Right ventricle myocardium superior (tissue), 1 donor: ENCODE data around the gene RDM1. TPM values are rescaled to one million over a fixed set of nuclear protein-coding genes. Genes with fewer than 3 reads are reported as not detected.
"Not testable (repeated sequence)": the region's sequence is repeated elsewhere in the genome, so short reads cannot be mapped to it uniquely, and the experiment has no call there.

Source experiments
- ATAC-seq: fragments of 200-7000 bp; cut with Tn5 transposase; one replicate; pipeline ENCODE4 v1.9.1; 2020; ENCODE audit warnings: mild to moderate bottlenecking; ENCODE audit not compliant: poor library complexity
- DNase-seq: peaks from one replicate; pipeline ENCODE4 v3.0.0-alpha.2; 2020
- intact Hi-C: fragments of 100-400 bp; cut with DNase I; formaldehyde crosslinking; loops from one replicate; pipeline ENCODE4 v1.11.2; 2022
- total RNA-seq: library from RNA; stranded (reverse); fragmentation: NEBNext Ultra II Directional; extraction: Animal tissue kit (Norgen Biotek cat#: 25700); gene quantifications from one replicate; pipeline ENCODE4 v1.2.1, GENCODE V29; 2021
- donor health status: DM: no; HTN: yes; CAD: no; lungs with severe emphysema.

RDM1 gene
- total RNA-seq, 1 donor from 2014 or later: not detected

DNA sequence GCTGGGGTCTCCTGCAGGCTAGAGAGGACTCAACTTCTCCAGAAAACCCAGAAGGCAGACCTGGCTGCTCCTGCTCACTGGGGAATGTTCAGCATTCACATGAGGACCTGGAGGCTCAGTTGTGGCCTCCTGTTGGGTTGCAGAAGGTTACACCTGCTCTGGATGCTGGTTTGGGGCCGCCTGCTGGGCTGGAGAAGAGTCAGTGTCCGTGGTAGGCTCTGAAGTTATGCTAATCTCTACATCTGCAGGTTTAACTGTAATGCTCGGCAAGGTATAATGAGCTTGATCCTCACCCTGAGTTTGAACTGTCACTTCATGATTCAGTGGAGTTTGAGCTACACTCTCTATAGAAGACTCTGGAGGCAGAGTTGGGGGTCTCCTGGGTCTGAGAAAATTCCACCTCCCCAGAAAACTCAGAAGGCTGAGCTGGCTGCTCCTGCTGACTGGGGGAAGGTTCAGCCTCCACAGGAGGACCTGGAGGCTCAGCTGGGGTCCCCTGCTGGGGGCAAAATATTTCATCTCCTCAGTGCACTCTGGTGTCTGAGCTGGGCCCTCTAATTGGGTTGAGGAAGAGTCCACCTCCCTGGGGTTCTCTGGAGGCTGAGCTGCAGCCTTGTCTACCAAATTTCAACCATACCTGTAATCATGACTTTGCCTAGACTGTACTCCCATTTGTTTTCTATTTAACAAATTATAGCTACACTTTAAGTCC lies 23.5 kb downstream of the RDM1 start:
- intact Hi-C loops: no loop called here
- ATAC-seq (no peak), DNase-seq (no peak)

DNA sequence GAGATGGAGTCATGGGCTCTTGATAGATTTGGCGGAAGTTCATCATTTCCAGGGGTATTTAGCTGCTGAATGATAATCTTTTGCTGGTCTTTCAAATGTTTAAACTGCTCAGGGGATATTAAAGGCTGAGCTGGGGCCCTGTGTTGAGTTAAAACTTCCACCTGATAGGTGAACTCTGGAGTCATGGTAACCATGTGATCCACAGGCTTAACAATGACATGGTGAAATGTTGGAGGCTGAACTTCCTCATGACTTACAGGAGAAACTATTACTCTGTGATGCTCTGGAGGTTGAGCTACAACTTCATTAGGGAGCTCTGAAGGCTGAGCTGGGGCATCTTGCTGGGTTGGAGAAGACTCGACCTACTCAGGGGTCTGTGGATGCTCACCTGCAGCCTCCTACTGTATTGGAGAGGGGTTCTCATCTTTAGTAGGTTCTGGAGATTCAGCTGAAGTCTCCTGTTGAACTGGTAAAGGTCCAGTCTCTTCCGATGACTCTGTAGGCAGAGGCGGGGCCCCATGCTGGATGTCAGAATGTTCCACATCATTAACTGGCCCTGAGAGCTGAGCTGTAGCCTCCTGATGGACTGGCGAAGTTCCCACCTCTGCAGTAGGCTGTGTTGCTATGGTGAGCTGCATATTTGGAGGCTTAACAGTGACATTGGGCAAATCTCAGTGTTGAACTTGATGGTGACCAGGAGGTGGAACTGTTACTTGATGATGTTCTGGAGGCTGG lies 24.2 kb downstream of the RDM1 start:
- no peak for DNase-seq
- no peak for ATAC-seq

GRCh38 chr17:35903451-35903850 lies 27.1 kb downstream of the RDM1 start:
- ATAC-seq: no peak
- DNase-seq: no peak
- intact Hi-C loops: no loop called here

More for the DNA sequence above, 24.2 kb downstream of the RDM1 start:
- intact Hi-C loops: no loop called here

DNA sequence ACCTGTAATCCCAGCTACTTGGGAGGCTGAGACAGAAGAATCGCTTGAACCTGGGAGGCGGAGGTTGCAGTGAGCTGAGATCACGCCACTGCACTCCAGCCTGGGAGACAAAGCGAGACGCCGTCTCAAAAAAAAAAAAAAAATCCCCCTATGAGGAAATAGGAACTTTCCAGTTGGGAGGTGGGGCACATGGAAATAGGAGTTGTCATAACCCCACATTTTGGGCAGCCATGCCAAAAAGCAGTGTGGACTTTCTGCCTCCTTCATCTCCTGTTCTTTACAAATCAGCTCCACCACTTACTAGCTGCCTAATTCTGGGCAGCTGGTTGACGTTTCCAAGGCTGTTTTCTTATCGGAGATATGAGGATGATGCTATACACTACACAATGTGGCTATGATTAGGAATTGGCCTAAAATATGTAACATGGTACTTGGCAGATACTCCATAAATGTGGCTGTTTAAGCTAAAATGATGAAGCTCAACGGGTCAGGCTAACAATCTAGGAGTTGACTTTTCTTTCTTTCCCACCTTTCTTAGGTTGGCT lies 28.9 kb downstream of the RDM1 start:
- intact Hi-C loops: no loop called here
- DNase-seq (no peak), ATAC-seq (no peak)

GRCh38 chr17:35900708-35901480 lies 29.7 kb downstream of the RDM1 start:
- intact Hi-C loops: no loop called here
- no peak for DNase-seq
- ATAC-seq: no peak

GRCh38 chr17:35900280-35900679 lies 30.3 kb downstream of the RDM1 start:
- no peak for ATAC-seq
- intact Hi-C loops: no loop called here
- DNase-seq: no peak

DNA sequence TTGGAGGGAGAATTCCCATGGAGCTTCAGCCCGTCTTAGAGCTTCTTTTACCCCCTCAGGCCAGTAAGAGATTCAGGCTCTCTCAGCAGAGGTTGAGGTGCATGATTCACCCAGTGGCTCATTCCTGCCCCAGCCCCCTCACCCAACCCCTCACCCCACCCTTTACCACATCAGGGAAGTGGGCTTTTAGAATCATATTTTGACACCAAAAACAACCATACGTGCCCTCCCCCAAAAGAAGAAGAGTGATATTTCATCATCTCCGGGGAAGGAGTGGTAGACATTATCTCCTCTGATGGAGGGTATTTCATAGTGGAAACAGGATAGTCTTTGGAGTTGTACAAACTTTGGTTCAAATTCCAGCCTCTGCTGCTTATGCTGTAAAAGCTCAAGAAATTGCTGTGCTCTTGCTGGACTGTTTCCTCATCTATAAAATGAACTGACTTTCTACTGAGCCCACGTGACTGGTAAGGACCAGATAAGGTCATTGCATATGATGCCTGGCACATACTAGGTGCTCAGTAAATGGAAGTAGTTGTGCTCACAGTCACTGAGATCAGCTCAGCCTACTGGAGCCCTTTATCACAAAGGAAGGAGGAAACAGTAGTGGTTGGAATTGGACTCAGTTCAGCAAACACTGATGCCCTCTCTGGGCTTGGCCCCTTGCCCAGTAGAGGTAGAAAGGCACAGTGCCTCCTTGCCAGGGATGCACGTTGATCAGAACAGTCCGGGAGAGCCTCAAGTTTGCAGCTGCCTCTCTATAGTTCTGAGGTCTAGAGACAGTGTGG lies 32.1 kb downstream of the RDM1 start:
- intact Hi-C loops: no loop called here
- peak; percentile 51 for ATAC-seq
- DNase-seq: no peak

DNA sequence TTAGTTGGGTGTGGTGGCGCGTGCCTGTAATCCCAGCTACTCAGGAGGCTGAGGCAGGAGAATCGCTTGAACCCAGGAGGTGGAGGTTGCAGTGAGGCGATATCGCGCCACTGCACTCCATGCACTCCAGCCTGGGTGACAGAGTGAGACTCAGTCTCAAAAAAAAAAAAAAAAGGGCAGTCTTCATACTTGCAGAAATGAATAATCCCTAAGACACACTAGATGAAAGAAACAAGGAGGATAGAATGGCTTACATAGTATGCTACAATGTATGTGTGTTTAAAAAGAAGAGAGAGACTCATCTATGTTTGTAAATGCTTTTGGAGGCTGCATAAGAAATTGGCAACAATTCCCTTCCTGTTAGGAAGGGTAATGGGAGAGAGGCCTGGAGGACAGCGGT lies 32.8 kb downstream of the RDM1 start:
- DNase-seq, intact Hi-C loops, ATAC-seq: not testable (repeated sequence)

- ATAC-seq (no peak), DNase-seq (no peak)
- intact Hi-C loops: no loop called here
Measured at GRCh38 chr17:35895636-35896587, 34.7 kb downstream of the RDM1 start.

DNA sequence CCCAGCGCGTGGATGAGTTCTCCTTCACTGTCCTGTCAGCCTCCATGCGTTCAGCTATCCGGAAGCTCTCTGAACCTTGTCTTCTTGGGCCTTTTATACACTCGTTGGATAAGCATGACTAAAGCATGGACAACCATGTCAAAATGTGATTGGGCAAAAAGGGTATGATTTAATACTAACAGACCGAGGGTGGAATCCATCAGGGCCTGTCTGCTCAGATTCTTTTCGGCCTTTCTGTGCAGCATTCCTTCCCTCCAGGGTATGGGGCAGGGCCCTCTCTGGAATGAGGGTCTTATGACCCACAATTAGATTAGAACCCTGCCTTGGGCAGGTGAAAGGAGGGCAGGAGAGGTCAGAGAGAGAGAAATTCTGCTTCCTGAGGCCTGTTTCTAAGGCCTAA lies 36.4 kb downstream of the RDM1 start:
- intact Hi-C loops: no loop called here
- no peak for DNase-seq
- no peak for ATAC-seq

DNA sequence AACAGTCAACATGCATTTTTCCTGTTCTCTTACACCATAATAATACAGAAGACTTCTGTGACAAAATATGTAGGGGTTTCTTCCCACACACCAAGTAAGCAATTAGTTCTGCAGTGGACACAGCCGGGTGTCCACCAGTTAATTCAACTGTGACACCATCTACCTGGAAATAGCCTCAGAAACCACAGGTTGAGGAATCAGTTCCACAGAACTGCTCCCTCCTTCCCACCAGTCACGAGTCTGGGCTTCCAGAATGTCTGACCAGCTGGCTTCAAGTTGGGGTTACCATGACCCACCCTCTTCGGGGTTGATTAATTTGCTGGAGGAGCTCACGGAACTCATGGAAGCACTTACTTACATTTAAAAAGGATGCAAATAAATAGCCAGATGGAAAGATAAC lies 36.8 kb downstream of the RDM1 start:
- ATAC-seq: no peak
- intact Hi-C loops: no loop called here

DNA sequence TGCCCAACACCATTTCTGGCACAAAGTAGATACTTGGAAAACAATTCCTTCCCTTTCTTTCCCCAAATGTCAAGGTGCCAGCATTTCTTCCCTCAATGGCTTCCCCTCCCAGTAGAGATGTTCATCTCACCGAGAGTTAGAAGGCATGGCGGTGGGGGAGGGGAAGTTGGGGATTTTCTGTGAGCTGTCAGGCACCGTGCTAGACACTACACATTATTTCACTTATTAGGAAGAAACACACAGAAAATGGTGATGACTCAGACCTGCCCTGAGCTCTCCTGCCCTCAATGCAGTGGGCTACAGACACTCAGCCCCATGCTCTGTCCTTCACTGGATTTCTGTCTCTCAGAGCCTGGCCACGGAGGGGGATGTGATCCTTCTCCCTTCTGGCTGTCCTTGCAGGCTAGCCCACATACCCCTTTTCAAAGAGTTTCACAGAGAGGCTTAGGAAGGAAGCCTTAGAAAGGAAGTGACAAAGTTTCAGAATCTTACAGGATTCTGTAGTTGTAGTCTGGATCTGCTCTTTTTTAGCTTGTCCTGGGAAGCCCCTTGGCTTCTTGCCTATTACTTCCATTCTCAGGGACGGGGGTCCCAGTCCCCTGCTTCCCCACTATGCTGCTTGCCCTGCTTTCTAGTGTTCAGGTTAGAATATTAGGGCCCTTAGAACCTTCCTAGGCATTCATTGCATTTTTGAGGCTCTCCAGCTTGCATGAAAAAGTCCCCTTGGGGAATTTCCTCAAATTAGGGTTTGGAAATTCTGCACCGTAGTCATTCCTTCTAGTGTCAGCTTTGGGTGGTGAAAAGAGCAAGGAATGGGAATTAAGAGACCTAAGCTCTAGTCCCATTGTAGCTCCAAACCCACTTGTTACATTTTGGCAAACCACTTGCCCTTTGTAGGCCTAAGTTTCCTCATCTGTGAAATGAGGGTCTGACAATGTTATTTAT lies 38.2 kb downstream of the RDM1 start:
- ATAC-seq (no peak), DNase-seq (no peak)
- intact Hi-C loops: no loop called here

More for the DNA sequence above, 36.8 kb downstream of the RDM1 start:
- no peak for DNase-seq

- intact Hi-C loops: no loop called here
- ATAC-seq (no peak), DNase-seq (no peak)
Measured at GRCh38 chr17:35891269-35891668, 39.3 kb downstream of the RDM1 start.

- intact Hi-C loops: no loop called here
- DNase-seq (no peak), ATAC-seq (peak; percentile 20)
Measured at GRCh38 chr17:35890774-35891155, 39.8 kb downstream of the RDM1 start.

- ATAC-seq (no peak), DNase-seq (no peak)
- intact Hi-C loops: no loop called here
Measured at GRCh38 chr17:35889818-35890773, 40.5 kb downstream of the RDM1 start.
